Measurements from ENCODE around the gene KIF5A.
A peak's percentile ranks its signal among the peaks of the same experiment; 100 is the strongest.

Gene KIF5A

GRCh38 chr12:57546438-57547287, 3.2 kb upstream of the KIF5A start, which contains the start of gene DCTN2:
TSS of gene DCTN2 (minus strand) at chr12:57547192. CDS start at chr12:57547063, 129 bp downstream.
- in situ Hi-C loops (cut with HindIII; ENCODE audit: low sequenced_read_pairs): no loop called here
- peak within 1 kb of the TSS; percentile 94 for H3K4me3 ChIP-seq (ENCODE audit: low read depth, low read length)
- TF ChIP-seq CTCF (IDR thresholded peaks at IDR 0.05; ENCODE audit: low read depth, low read length, missing control alignments): no peak
- peak; percentile 92 for DNase-seq (ENCODE audit: low read depth)

GRCh38 chr12:57547288-57548012, 2.4 kb upstream of the KIF5A start:
- in situ Hi-C loops (cut with HindIII; ENCODE audit: low sequenced_read_pairs): no loop called here
- peak overlapping the region; percentile 94 for H3K4me3 ChIP-seq (ENCODE audit: low read depth, low read length)
- TF ChIP-seq CTCF (IDR thresholded peaks at IDR 0.05; ENCODE audit: low read depth, low read length, missing control alignments): no peak
- DNase-seq (ENCODE audit: low read depth): no peak

DNA sequence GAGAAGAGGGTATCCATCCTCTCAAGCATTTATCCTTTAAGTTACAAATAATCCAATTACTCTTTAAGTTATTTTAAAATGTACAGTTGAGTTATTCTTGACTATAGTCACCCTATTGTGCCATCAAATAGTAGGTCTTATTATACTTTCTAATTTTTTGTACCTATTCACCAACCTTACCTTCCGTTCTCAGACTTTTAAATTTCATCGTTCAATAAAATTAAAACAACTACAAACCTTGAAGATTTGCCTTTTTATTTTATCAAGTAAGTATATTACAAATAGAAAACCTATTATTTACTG, 1.9 kb upstream of the KIF5A start:
- no peak overlapping the region for H3K4me3 ChIP-seq (ENCODE audit: low read depth, low read length)

GRCh38 chr12:57548488-57548887, 1.4 kb upstream of the KIF5A start:
- no peak for DNase-seq (ENCODE audit: low read depth)
- TF ChIP-seq CTCF (IDR thresholded peaks at IDR 0.05; ENCODE audit: low read depth, low read length, missing control alignments): no peak
- no peak overlapping the region for H3K4me3 ChIP-seq (ENCODE audit: low read depth, low read length)
- in situ Hi-C loops (cut with HindIII; ENCODE audit: low sequenced_read_pairs): no loop called here

More for the DNA sequence above, 1.9 kb upstream of the KIF5A start:
- in situ Hi-C loops (cut with HindIII; ENCODE audit: low sequenced_read_pairs): no loop called here
- no peak for DNase-seq (ENCODE audit: low read depth)
- no peak for TF ChIP-seq CTCF (IDR thresholded peaks at IDR 0.05; ENCODE audit: low read depth, low read length, missing control alignments)

DNA sequence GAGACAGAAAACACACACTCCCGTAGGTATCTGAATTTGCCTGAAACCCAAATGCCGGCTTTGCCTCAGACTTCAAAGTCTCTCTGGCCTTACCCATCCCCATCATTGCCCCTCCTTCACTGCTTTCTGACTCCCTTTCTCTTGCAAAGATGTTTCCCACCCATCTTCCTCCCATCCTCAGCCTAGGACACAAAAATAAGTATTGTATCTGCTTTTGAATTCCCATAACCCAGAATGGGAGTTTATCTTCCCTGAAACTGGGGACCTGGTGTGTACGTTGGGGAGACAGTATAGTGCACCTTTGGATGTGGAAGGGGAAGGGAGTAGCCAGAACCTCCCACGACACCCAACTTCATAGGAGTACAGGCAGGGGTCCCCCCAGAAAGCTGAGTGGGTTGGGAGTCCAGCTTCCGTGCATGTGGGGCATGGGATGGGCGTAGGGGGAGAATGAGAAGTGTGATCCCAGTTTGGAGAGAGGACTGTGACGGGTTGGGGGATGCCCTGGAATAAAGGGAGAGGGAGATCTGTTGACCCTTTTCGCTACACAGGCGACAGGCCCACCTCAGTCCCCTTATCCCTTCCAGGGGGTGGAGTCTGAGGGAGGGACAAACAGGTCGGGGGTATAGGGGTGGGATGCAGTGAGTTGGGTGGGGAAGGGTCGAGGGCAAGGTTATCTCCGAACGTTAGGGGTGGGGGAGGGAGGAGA, 488 bp upstream of the KIF5A start:
- in situ Hi-C loops (cut with HindIII; ENCODE audit: low sequenced_read_pairs): no loop called here
- peak overlapping the region; percentile 65 for H3K4me3 ChIP-seq (ENCODE audit: low read depth, low read length)
- no peak for DNase-seq (ENCODE audit: low read depth)
- TF ChIP-seq CTCF (IDR thresholded peaks at IDR 0.05; ENCODE audit: low read depth, low read length, missing control alignments): no peak
